HG03159 (cell line): Measurements from ENCODE around the gene OR2L2.
"Not testable (repeated sequence)": the region's sequence is repeated elsewhere in the genome, so short reads cannot be mapped to it uniquely, and the experiment has no call there.

Experiments
- ATAC-seq: cut with Tn5 transposase; IDR thresholded peaks from one replicate; pipeline ENCODE4 v1.9.1; 2021; ENCODE audit warnings: mild to moderate bottlenecking, moderate library complexity; ENCODE audit not compliant: unreplicated experiment

Gene OR2L2, protein sequence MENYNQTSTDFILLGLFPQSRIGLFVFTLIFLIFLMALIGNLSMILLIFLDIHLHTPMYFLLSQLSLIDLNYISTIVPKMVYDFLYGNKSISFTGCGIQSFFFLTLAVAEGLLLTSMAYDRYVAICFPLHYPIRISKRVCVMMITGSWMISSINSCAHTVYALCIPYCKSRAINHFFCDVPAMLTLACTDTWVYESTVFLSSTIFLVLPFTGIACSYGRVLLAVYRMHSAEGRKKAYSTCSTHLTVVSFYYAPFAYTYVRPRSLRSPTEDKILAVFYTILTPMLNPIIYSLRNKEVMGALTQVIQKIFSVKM

DNA sequence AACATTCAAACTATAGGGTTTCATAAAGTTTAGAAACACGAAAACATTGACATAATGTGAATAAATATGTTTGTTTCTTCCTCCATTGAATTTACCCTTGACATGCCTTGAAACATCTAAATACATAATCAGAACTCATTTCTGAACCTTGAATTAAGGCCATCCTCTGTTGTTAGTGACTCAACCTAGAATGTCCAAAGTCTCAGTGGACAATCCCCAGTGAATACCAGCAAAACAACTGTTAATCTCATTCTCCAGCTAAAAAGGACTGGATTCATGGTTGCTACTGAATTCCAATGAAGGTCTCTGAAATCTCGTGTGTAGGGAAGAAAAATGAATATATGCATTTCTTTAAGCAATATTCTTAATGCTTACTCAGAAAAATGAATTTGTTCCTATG, at the start of gene OR2L2:
Gene OR2L2, plus strand, starts transcription at position 301 of the 400 bp plus-strand sequence. CDS start 8,198 bp downstream, outside the sequence.
- ATAC-seq = no peak

DNA sequence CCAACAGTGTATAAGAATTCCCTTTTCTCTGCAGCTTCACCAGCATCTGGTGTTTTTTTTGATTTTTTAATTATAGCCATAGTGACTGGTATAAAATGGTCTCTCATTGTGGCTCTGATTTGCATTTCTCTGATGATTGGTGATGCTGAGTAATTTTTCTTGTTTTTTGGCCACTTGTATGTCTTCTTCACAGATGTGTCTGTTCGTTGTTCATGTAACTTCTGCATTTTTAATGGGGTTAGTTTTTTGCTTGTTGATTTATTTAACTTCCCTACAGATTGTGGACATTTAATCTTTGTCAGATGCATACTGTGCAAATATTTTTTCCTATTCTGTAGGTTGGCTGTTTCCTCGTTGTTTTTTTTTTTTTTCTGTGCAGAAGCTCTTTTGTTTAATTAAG, 36.9 kb upstream of the OR2L2 start:
- ATAC-seq = no peak

DNA sequence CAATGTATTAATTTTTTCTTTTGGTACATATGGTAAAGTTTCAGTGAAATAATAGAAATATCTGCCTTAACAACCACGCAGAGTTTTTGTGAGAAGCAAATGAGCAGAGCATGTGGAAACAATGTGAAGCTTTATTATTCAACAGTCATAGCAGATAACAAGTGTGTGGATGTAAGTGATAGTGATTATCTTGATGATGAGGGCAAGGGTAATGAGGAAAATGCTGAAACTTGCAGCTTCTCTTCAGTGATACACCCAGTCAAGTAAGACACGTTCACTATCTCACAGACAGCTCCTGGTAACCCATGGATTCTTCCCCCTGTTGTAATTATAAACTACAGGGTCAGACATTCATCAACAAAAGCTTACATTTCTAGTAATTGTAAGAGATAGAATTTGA, 31.1 kb upstream of the OR2L2 start:
- no peak for ATAC-seq

DNA sequence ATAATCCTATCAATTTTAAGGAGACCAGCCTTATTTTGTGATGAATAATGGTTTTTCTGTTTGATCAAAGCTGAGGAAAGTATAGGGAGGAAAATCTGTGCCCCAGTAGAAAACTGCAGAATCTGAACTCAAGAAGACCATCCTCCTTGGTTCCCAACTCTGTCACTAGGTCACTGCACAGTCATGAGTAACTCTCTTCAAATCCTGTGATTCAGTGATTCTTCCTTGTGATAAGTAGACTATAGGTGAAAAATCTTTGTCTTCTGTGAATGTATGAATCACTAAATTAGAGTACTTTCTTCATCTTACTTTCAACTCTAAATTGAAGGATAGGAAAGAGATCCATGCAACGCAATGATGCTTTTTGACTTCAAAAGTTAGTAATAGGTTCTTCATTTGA, 29.7 kb upstream of the OR2L2 start:
- ATAC-seq = no peak

DNA sequence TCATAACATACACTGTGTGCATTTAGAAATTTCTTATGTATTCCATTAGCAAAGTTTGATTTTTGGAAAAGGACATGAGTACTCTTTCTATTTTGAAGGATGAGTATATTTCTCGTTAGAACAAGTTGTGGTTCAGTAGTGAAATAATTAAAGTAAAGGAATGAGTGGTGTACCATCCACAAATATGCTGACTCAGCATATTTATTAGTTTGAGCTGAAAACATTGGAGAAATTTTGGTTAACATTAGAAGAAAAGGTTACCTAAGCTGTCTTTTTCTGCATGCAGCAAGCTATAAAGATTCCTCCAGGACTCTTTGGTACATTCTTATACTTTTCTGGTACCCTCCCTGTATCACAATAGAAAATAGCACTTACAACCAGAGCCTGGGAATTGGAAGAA, 22.1 kb upstream of the OR2L2 start:
- ATAC-seq = no peak

DNA sequence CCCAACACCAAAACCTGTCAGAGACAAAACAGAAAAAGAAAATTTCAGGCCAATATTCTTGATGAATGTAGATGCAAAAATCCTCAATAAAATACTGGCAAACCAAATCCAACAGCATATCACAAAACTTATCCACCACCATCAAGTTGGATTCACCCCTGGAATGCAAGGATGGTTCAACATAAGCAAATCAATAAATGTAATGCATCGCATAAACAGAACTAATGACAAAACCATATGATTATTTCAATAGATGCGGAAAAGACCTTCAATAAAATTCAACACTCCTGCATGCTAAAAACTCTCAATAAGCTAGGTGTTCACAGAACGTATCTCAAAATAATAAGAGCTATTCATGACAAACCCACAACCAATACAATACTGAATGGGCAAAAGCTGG, 20.2 kb upstream of the OR2L2 start:
- ATAC-seq = no peak

DNA sequence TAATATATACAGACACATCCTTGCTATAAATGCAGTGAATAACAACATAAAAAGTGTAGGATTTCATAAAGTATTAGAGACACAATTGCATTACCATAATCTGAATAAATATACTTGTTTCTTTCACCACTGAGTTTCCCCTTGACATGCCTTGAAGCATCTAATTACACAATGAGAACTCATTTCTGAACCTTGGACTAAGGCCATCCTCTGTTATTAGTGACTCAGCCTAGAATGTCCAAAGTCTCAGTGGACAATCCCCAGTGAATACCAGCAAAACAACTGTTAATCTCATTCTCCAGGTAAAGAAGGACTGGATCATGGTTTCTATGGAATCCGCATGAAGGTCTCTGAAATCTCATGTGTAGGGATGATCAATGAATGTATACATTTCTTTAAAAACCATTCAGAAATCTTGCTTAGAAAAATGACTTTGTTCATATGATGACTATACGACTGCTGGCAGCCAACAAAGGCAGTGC, 16.6 kb upstream of the OR2L2 start, which contains the start of gene OR2L5:
Gene OR2L5, plus strand, starts transcription at position 432 of the 482 bp plus-strand sequence. CDS start 8,288 bp downstream, outside the sequence.
- no peak for ATAC-seq

DNA sequence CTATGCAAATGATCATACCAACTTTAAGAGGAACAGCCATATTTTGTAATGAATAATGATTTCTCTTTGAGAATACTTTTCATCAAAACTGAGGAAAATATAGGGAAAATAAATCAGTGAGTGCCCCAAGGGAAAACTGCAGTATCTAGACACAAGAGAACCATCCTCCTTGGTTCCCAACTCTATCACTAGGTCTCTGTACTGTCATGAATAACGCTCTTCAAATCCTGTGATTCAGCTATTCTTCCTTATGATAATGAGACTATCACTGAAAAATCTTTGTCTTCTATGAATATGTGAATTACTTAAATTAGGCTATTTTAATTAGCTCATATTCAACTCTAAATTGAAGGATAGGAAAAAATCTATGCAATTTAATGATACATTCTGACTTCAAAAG, 14.1 kb upstream of the OR2L2 start:
- ATAC-seq = no peak

DNA sequence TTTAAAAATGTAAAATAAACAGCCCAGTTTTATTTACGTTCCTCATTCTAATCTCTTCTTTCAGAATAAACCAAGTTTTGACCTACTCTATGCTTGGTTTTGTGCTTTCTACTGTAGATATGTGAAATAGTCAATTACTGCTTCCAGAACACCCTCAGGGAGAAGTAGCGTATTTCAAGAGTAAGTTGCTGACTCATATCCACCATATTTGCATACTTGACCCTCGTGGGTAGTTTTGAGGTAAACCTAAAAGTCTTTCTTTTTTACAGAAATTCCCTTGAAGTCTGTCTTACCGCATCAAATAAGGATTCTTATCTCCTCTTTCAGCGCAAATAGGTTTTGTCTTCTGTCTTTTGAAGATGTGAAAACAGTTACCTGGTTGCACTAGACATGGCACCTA, 15.3 kb downstream of the OR2L2 start:
- ATAC-seq = no peak

DNA sequence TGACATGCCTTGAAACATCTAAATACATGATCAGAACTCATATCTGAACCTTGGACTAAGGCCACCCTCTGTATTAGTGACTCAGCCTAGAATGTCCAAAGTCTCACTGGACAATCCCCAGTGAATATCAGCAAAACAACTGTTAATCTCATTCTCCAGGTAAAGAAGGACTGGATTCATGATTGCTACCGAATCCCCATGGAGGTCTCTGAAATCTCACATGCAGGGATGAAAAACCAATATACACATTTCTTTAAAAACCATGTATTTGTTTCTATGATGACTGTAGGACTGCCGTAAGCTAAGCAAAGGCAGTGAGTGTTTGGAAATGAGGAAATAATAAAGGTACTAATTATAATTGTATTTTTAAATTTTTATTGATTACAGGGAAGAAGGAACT, 16.7 kb downstream of the OR2L2 start, which contains the start of gene OR2L3:
Gene OR2L3, plus strand, starts transcription at position 301 of the 400 bp plus-strand sequence. CDS start 13,846 bp downstream, outside the sequence.
- ATAC-seq = no peak

DNA sequence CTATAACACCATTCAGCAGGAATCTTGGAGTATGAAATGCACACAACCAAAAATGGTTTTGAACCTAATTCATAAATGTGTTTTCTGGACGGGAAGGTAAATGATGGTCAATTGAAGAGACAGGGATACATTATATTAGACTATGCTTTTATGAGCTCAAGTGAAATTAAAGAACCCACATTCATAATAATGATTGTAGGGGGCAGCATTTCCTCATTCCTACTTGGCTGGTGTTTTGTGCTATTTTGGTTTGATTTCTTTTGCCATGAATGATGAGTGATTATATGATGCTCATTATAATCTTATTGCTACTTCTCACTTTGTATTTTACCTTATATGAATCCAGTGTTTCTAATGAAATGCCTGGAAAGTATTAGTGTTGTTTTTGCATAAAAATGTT, 17.1 kb downstream of the OR2L2 start:
- ATAC-seq = no peak

DNA sequence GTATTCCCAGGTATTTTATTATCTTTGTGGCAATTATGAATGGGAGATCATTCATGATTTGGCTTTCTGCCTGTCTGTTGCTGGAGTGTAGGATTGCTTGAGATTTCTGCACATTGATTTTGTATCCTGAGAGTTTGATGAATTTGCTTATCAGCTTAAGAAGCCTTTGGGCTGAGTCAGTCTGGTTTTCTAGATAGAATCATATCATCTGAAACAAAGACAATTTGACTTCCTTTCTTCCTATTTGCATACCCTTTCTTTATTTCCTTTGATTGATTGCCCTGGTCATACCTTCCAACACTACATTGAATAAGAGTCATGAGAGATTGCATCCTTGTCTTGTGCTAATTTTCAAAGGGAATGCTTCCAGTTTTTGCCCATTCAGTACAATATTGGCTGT, 24.8 kb downstream of the OR2L2 start:
- no peak for ATAC-seq

DNA sequence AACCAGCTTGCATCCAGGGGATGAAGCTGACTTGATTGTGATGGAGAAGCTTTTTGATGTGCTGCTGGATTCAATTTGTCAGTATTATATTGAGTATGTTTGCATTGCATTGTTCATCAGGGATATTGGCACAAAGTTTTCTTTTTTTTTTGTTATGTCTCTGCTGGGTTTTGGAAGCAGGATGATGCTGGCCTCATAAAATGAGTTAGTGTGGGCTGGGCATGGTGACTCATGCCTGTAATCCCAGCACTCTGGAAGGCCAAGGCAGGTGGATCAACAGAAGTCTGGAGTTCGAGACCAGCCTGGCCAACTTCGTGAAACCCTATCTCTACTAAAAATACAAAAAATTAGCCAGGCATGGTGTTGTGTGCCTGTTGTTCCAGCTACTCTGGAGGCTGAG, 25.4 kb downstream of the OR2L2 start:
- ATAC-seq = no peak

DNA sequence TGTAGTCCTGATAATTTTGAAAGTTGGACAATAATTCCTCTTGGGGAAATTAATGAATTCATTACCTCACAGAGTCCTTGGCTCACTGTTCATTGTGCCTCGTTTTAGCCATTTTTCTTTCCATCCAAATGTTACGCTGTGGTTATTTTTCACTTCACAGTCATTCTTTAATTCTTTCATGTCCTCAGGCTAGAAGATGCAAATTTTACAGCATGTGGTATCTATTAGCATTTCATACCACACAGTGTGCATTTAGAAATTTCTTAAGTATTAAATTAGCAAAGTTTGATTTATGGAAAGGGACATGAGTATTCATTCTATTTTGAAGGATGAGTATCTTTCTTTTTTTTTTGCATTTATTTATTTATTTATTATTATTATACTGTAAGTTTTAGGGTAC, 35.2 kb downstream of the OR2L2 start:
- no peak for ATAC-seq

DNA sequence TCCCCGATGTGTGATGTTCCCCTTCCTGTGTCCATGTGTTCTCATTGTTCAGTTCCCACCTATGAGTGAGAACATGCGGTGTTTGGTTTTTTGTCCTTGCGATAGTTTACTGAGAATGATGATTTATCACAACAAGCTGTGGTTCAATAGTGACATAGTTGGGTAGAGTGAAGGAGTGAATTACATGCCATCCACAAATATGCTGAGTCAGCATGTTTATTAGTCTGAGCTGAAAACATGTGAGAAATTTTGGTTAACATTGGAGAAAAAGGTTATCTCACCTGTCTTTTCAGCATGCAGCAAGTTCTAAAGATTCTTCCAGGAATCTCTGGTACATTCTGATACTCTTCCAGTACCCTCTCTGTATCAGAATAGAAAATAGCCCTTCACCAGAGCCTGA, 35.7 kb downstream of the OR2L2 start:
- no peak for ATAC-seq

DNA sequence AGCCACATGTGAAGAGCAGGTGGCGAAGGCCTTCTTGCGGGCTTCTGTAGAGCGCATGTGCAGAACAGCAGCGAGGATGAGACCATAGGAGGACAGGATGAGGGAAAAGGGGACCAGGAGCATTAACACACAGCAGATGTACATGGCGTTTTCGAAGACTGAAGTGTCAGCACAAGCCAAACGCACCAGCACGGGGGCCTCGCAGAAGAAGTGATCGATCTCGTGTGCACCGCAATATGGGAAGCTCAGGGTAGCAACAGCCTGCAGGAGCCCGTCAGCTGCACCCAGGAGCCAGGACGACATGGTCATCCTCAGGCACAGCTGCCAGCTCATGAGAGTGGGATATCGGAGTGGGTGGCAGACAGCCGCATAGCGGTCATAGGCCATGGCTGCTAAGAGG, 54.0 kb downstream of the OR2L2 start:
- ATAC-seq = not testable (repeated sequence)
